ENCODE measurements around the gene GLS2. TPM values are rescaled to one million over a fixed set of nuclear protein-coding genes. Genes with fewer than 3 reads are reported as not detected.
"Not testable (repeated sequence)": the region's sequence is repeated elsewhere in the genome, so short reads cannot be mapped to it uniquely, and the experiment has no call there.

GLS2 gene
- total and polyA plus RNA-seq, 5 donors from 2014 or later = 0.64 to 3.9 (median 1.3) TPM

DNA sequence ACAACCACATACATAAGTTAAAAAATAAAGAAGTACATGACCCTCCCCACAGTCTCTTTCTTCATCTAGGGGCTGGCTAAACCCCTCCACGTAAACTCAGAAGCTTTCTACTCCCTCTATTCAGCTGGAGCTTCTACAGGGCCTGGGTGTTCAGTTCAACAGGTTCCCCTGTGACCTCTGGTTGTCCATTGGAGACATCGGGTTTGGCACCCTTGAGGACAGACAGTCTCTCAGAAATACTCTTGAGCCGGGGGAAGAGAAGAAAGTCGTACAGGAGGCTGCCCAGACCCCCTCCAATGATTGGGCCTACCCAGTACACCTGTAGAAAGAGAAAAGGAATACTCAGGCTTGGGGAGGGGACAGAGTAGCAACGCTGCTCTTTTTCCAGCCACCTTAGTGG lies 36.8 kb downstream of the GLS2 start:
- Mint-ChIP-seq H3K4me1 (peaks cover 12 to 24% (median 15%) of the 10 kb centered on the region in 4 donors), H3K27ac (peak overlapping the region in 1 of 3 donors; percentile 19)

DNA sequence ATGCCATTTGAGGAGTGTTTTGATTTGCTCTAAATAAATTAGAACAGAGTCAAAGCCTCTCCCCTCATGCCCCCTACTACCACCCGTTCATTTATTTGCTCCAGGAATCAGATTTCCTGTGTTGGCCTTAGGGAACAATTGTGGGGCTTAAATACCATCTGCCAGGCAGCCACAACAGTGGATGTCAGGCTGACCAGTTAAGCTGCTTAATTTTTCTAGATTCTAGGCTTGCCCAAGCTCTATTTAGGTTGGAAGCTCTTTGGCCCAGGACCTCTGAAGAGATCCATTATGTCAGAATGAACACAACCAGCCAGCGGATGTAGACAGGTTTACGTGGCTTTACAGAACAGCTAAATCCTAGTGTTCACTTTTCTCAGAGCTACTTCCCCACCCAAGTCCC lies 37.7 kb downstream of the GLS2 start:
- no peaks in the 10 kb centered on the region for H3K9me3 Mint-ChIP-seq
- Histone ChIP-seq H3K27me3 (ENCODE audit: control insufficient read depth, insufficient read depth, low read length) (no peaks in the 10 kb centered on the region), H3K4me1 (ENCODE audit: control insufficient read depth, insufficient read depth, low read length, poor library complexity, severe bottlenecking) (peaks cover 5% of the 10 kb centered on the region), H3K9me3 (ENCODE audit: control insufficient read depth in 2 of 2, low read length in 2 of 2) (no peaks in the 10 kb centered on the region), H3K4me3 (ENCODE audit: low read depth, low read length) (no peak overlapping the region), H3K36me3 (ENCODE audit: control insufficient read depth, insufficient read depth, low read length) (no peaks in the 10 kb centered on the region), H3K27ac (ENCODE audit: insufficient read depth, low read length, poor library complexity, severe bottlenecking) (no peak overlapping the region)
- no peaks in the 10 kb centered on the region for H3K27me3 Mint-ChIP-seq
- DNase-seq (no peak), ATAC-seq (ENCODE audit: low read depth in 2 of 2) (no peak)
- H3K4me3 Mint-ChIP-seq = peak overlapping the region; percentile 91 to 96 (median 95)
- H3K36me3 Mint-ChIP-seq = no peaks in the 10 kb centered on the region
- H3K27ac Mint-ChIP-seq = no peak overlapping the region
- peaks cover 12 to 24% (median 15%) of the 10 kb centered on the region in 4 donors for H3K4me1 Mint-ChIP-seq

More for the DNA sequence above, 36.8 kb downstream of the GLS2 start:
- Mint-ChIP-seq H3K4me3 (peak overlapping the region in 2 of 4 donors; percentile 47 to 61), H3K9me3 (no peaks in the 10 kb centered on the region), H3K27me3 (peaks cover 4% of the 10 kb centered on the region), H3K36me3 (no peaks in the 10 kb centered on the region)
- Histone ChIP-seq H3K27me3 (ENCODE audit: control insufficient read depth, insufficient read depth, low read length) (no peaks in the 10 kb centered on the region), H3K36me3 (ENCODE audit: control insufficient read depth, insufficient read depth, low read length) (no peaks in the 10 kb centered on the region), H3K9me3 (ENCODE audit: control insufficient read depth in 2 of 2, low read length in 2 of 2) (no peaks in the 10 kb centered on the region), H3K4me3 (ENCODE audit: low read depth, low read length) (no peak overlapping the region), H3K4me1 (ENCODE audit: control insufficient read depth, insufficient read depth, low read length, poor library complexity, severe bottlenecking) (peaks cover 5% of the 10 kb centered on the region), H3K27ac (ENCODE audit: insufficient read depth, low read length, poor library complexity, severe bottlenecking) (no peak overlapping the region)
- ATAC-seq (ENCODE audit: low read depth in 2 of 2) = no peak
- DNase-seq = no peak

DNA sequence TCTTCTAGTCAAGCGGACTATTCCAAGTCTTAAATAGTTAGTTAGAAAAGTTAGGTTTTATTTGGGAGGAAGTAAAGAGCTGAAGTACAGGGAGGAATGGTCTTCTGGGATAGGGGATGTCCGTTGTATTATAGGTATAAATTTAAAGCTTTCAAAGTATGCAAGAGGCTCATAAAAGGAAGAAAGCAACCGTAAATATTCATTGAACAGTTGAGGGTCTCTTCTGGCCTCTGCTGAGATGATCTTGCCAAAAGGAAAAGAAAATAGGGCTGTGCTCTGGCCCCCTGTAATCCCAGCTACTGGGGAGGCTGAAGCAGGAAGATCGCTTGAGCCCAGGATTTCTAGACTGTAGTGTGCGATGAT lies 38.4 kb downstream of the GLS2 start:
- Mint-ChIP-seq H3K27ac (peak overlapping the region; percentile 85 to 93 (median 93)), H3K4me3 (peak overlapping the region; percentile 91 to 96 (median 95)), H3K9me3 (peaks cover 0 to 2% (median 0%) of the 10 kb centered on the region in 7 donors), H3K4me1 (peaks cover 12 to 24% (median 15%) of the 10 kb centered on the region in 4 donors), H3K36me3 (no peaks in the 10 kb centered on the region), H3K27me3 (no peaks in the 10 kb centered on the region)
- Histone ChIP-seq H3K27ac (ENCODE audit: insufficient read depth, low read length, poor library complexity, severe bottlenecking) (peak overlapping the region; percentile 80), H3K36me3 (ENCODE audit: control insufficient read depth, insufficient read depth, low read length) (no peaks in the 10 kb centered on the region), H3K4me3 (ENCODE audit: low read depth, low read length) (peak overlapping the region; percentile 96), H3K4me1 (ENCODE audit: control insufficient read depth, insufficient read depth, low read length, poor library complexity, severe bottlenecking) (peaks cover 5% of the 10 kb centered on the region), H3K9me3 (ENCODE audit: control insufficient read depth in 2 of 2, low read length in 2 of 2) (no peaks in the 10 kb centered on the region), H3K27me3 (ENCODE audit: control insufficient read depth, insufficient read depth, low read length) (no peaks in the 10 kb centered on the region)
- DNase-seq (no peak), ATAC-seq (ENCODE audit: low read depth in 2 of 2) (no peak)

DNA sequence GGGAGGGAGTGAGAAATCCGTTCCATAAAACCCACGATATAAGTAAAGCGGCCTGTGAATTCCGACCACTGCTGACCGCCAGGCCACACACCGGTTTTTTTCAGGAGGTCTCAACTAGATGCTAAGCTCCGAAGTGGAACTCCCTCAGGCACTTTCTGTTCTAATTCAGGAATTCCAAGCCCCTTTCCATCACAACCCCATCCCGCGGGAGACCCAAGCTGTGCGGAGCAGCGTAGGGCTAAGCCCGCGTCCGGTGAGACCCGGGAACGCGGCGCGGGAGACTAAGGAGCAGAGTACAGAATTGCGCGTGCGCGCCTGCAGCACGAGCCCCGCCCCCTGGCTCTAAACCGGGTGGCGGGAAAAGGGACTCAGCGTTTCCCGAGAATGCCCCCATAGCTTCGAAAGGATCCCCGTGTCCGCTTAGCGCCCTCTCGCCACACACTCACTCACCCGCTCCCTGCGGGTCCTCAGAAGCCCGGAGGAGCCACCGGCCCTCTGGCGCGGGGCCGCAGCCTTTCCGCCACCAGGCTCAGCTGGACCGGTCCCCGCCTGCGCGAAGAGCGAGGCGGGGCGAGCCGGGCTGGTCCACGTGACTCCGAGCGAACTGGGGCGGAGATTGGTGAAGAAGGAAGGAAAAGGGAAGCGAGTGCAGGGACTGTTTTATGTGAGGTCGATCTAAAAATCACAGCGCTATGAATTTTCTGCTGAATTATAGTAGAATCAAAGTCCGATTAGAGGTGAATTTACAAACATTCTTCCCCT lies 38.9 kb downstream of the GLS2 start, which contains the start of gene TIMELESS:
TIMELESS (minus strand) TSS at position 567 of the 762 bp plus-strand sequence. CDS start 15,256 bp downstream, outside the sequence.
- DNase-seq (peak; percentile 81 to 92 (median 87)), ATAC-seq (ENCODE audit: low read depth in 2 of 2) (peak; percentile 97 to 99)
- H3K36me3 ChIP-seq (ENCODE audit: control insufficient read depth, insufficient read depth, low read length) = no peaks in the 10 kb centered on the region
- peaks cover 5% of the 10 kb centered on the region for H3K4me1 ChIP-seq (ENCODE audit: control insufficient read depth, insufficient read depth, low read length, poor library complexity, severe bottlenecking)
- peak within 1 kb of the TSS; percentile 96 for H3K4me3 ChIP-seq (ENCODE audit: low read depth, low read length)
- H3K4me3 Mint-ChIP-seq = peak within 1 kb of the TSS; percentile 91 to 96 (median 95)
- H3K27ac Mint-ChIP-seq = peak within 1 kb of the TSS; percentile 85 to 93 (median 93)
- H3K9me3 ChIP-seq (ENCODE audit: control insufficient read depth in 2 of 2, low read length in 2 of 2) = no peaks in the 10 kb centered on the region
- peak within 1 kb of the TSS; percentile 80 for H3K27ac ChIP-seq (ENCODE audit: insufficient read depth, low read length, poor library complexity, severe bottlenecking)
- H3K27me3 Mint-ChIP-seq = no peaks in the 10 kb centered on the region
- H3K27me3 ChIP-seq (ENCODE audit: control insufficient read depth, insufficient read depth, low read length) = no peaks in the 10 kb centered on the region
- peaks cover 3% of the 10 kb centered on the region for H3K36me3 Mint-ChIP-seq
- H3K9me3 Mint-ChIP-seq = peaks cover 0 to 3% (median 1%) of the 10 kb centered on the region in 7 donors
- peaks cover 13 to 24% (median 16%) of the 10 kb centered on the region in 4 donors for H3K4me1 Mint-ChIP-seq

DNA sequence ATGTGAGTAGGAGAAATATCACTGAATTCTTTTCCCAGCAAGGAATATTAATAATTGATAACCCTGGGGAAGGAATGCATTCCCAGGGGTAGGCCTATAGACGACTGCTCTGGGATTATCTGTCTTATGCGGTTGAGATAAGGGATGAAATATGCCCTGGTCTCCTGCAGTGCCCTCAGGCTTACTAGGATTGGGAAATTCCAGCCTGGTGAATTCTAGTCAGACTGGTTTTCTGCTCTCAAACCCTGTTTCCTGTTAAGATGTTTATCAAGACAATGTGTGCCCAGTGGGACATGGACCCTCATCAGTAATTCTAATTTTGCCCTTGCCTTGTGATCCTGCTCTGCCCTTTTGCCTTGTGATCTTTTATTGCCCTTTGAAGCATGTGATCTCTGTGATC lies 44.8 kb downstream of the GLS2 start:
- not testable (repeated sequence) for H3K4me1 ChIP-seq (ENCODE audit: control insufficient read depth, insufficient read depth, low read length, poor library complexity, severe bottlenecking); H3K27me3 Mint-ChIP-seq; DNase-seq; H3K4me3 Mint-ChIP-seq; ATAC-seq (ENCODE audit: low read depth in 2 of 2); H3K36me3 Mint-ChIP-seq; H3K9me3 Mint-ChIP-seq; H3K9me3 ChIP-seq (ENCODE audit: control insufficient read depth in 2 of 2, low read length in 2 of 2); H3K27ac ChIP-seq (ENCODE audit: insufficient read depth, low read length, poor library complexity, severe bottlenecking); H3K36me3 ChIP-seq (ENCODE audit: control insufficient read depth, insufficient read depth, low read length); H3K4me3 ChIP-seq (ENCODE audit: low read depth, low read length); H3K27me3 ChIP-seq (ENCODE audit: control insufficient read depth, insufficient read depth, low read length); H3K27ac Mint-ChIP-seq
- H3K4me1 Mint-ChIP-seq = peaks cover 0 to 12% (median 6%) of the 10 kb centered on the region in 4 donors

DNA sequence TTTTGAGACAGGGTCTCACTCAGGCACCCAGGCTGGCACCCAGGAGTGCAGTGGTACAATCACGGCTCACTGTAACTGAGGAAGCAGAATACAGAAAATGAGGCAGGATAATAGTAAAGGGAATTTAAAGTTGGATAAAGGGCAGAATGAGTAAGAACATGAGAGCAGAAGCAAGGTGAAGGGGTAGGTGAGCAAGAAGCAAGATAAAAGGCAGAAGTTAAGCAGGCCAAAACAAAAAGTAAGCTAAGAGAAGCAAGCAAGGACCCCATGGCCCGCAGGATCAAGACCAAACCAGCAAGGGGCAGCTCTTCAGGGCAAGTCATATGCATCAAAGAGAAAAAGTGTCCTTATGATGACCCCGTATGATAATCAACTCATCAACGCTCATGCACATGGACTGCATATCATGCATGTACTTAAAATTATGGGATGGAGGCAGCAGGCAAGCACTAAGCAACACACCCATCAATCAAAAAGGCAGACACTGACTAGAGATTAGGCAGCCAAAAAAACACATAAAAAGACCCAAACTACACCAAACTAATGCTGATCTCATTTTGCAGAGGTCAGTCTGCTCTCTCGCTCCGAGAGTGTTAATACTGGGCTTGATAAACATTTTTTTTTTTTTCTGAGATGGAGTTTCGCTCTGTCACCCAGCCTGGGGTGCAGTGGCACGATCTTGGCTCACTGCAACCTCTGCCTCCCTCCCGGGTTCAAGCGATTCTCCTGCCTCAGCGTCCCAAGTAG lies 50.4 kb downstream of the GLS2 start:
- no peaks in the 10 kb centered on the region for H3K9me3 ChIP-seq (ENCODE audit: control insufficient read depth in 2 of 2, low read length in 2 of 2)
- no peak overlapping the region for H3K4me3 ChIP-seq (ENCODE audit: low read depth, low read length)
- H3K36me3 ChIP-seq (ENCODE audit: control insufficient read depth, insufficient read depth, low read length) = no peaks in the 10 kb centered on the region
- no peak for DNase-seq
- Mint-ChIP-seq H3K9me3 (no peaks in the 10 kb centered on the region), H3K4me1 (peaks cover 0 to 5% (median 2%) of the 10 kb centered on the region in 4 donors), H3K27ac (peak overlapping the region in 1 of 3 donors; percentile 78), H3K36me3 (no peaks in the 10 kb centered on the region), H3K27me3 (no peaks in the 10 kb centered on the region), H3K4me3 (no peak overlapping the region)
- no peak overlapping the region for H3K27ac ChIP-seq (ENCODE audit: insufficient read depth, low read length, poor library complexity, severe bottlenecking)
- no peaks in the 10 kb centered on the region for H3K4me1 ChIP-seq (ENCODE audit: control insufficient read depth, insufficient read depth, low read length, poor library complexity, severe bottlenecking)
- ATAC-seq (ENCODE audit: low read depth in 2 of 2) = no peak
- no peaks in the 10 kb centered on the region for H3K27me3 ChIP-seq (ENCODE audit: control insufficient read depth, insufficient read depth, low read length)

DNA sequence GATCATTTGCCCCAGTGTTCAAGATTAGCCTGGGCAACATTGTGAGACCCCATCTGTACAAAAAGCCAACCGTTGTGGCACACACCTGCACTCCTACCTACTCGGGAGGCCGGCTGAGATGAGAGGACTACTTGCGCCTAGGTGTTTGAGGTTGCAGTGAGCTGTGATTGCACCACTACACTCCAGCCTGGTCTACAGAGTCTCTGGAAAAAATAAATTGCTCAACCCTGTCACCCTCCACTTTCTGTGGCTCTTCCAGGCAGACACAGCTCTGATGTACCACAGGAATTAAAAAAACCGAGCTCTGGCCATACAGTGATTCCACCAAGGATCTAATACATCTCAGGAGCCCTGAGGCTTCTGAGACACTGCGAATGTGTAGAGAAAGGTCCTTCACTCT lies 53.1 kb downstream of the GLS2 start:
- H3K27me3 ChIP-seq (ENCODE audit: control insufficient read depth, insufficient read depth, low read length) = no peaks in the 10 kb centered on the region
- Mint-ChIP-seq H3K27me3 (no peaks in the 10 kb centered on the region), H3K4me1 (peaks cover 0 to 5% (median 0%) of the 10 kb centered on the region in 4 donors), H3K36me3 (peaks cover 2% of the 10 kb centered on the region), H3K27ac (no peak overlapping the region), H3K9me3 (no peaks in the 10 kb centered on the region), H3K4me3 (no peak overlapping the region)
- H3K27ac ChIP-seq (ENCODE audit: insufficient read depth, low read length, poor library complexity, severe bottlenecking) = no peak overlapping the region
- H3K4me3 ChIP-seq (ENCODE audit: low read depth, low read length) = no peak overlapping the region
- no peaks in the 10 kb centered on the region for H3K4me1 ChIP-seq (ENCODE audit: control insufficient read depth, insufficient read depth, low read length, poor library complexity, severe bottlenecking)
- peaks cover 6% of the 10 kb centered on the region for H3K36me3 ChIP-seq (ENCODE audit: control insufficient read depth, insufficient read depth, low read length)
- ATAC-seq (ENCODE audit: low read depth in 2 of 2) = no peak
- no peaks in the 10 kb centered on the region for H3K9me3 ChIP-seq (ENCODE audit: control insufficient read depth in 2 of 2, low read length in 2 of 2)
- no peak for DNase-seq
